Central memory CD8-positive, alpha-beta T cell (primary cell): Measurements from ENCODE around the gene NFATC1.

Experiments used
- ATAC-seq: fragments of 150-1000 bp; cut with Tn5 transposase; replicated peaks from 2 replicates; pipeline ENCODE4 v1.10.0; 2022; ENCODE audit warnings: mild to moderate bottlenecking, moderate FRiP score, moderate number of reproducible peaks; ENCODE audit not compliant: poor library complexity, severe bottlenecking; ENCODE audit errors: extremely low read depth
- DNase-seq, 2 donors: peaks; one replicate each; pipeline ENCODE4 v3.0.0; 2021; ENCODE audit warnings: low spot score in 2 of 2
- H3K27ac Mint-ChIP-seq: one replicate; pipeline ENCODE4 v1.8.0; 2022; ENCODE audit warnings: low read depth, mild to moderate bottlenecking, moderate library complexity, mixed read lengths
- H3K27me3 Mint-ChIP-seq: one replicate; pipeline ENCODE4 v1.8.0; 2022; ENCODE audit warnings: mixed read lengths
- H3K36me3 Mint-ChIP-seq: one replicate; pipeline ENCODE4 v1.8.0; 2022; ENCODE audit warnings: mild to moderate bottlenecking, moderate library complexity, mixed read lengths; ENCODE audit not compliant: insufficient read depth
- H3K4me1 Mint-ChIP-seq: one replicate; pipeline ENCODE4 v1.8.0; 2022; ENCODE audit warnings: mixed read lengths
- H3K4me3 Mint-ChIP-seq: one replicate; pipeline ENCODE4 v1.8.0; 2022; ENCODE audit warnings: mild to moderate bottlenecking, moderate library complexity, mixed read lengths
- H3K9me3 Mint-ChIP-seq: one replicate; pipeline ENCODE4 v1.8.0; 2022; ENCODE audit warnings: mixed read lengths

Gene NFATC1

DNA sequence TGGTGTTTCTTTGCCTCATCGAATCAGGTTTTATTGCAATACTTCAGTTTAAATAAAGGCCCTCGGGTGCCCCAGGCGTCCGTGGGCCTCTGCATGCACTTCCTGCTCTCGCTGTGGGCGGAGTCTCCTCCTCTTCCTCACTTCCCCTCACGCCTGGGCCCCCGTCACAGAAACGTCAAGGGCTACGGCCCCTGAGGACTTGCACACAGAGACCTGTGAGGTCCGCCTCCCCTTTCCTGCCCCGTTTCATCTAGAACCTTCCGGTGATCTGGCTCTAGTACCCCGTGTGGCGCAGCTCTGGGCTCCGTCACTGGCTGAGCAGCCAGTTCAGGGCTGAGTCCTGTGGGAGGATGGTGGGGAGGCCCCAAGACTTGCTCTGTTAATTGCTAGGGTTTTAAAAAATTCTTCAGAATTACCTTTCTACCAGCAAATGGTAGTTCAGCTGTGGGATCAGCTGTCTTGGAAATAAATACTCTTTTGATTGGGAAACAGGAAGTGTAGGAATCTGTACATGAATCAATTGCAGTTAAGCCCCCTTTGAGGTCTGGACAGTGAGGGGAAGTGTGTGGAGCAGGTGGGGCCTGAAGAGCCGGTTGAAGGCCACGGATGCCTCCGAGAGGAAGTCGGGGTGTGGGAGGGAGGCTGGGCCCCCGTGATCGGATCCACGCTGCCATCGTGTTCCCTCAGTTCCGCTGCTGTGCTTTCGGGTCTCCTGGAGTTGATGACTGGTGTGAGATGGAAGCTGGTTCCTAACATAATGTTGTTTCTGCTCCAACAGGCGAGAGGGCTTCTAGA lies 10.2 kb downstream of the NFATC1 start:
- peaks cover 40% of the 10 kb centered on the region for H3K4me1 Mint-ChIP-seq
- peak overlapping the region; percentile 80 for H3K4me3 Mint-ChIP-seq
- peak; percentile 94 for ATAC-seq
- H3K27ac Mint-ChIP-seq: peak overlapping the region; percentile 99
- H3K27me3 Mint-ChIP-seq: no peaks in the 10 kb centered on the region
- no peaks in the 10 kb centered on the region for H3K9me3 Mint-ChIP-seq
- peak; percentile 76 to 91 for DNase-seq
- peaks cover 28% of the 10 kb centered on the region for H3K36me3 Mint-ChIP-seq

DNA sequence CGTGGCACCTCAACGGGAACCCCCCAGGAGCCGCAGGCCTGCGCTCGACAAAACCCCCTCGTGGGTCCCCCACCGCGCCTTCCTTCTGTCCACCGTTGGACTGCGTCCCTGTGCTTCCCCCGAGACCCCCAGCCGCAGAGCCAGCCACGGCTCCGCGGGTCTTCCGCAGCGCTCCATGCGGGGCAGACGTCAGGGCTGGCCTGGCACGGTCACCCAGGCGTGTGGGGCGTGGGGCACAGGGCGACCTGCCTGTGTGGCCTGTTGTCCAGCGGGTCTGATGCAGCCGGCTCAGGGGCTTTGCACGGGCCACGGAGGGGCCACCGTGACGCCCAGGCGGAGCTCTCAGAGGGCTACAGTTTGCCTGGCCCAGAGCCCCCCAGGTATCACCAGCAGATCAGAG lies 11.0 kb downstream of the NFATC1 start:
- DNase-seq (no peak), ATAC-seq (no peak)
- Mint-ChIP-seq H3K4me1 (peaks cover 34% of the 10 kb centered on the region), H3K9me3 (no peaks in the 10 kb centered on the region), H3K4me3 (peak overlapping the region; percentile 80), H3K27me3 (no peaks in the 10 kb centered on the region), H3K27ac (peak overlapping the region; percentile 99), H3K36me3 (peaks cover 25% of the 10 kb centered on the region)

DNA sequence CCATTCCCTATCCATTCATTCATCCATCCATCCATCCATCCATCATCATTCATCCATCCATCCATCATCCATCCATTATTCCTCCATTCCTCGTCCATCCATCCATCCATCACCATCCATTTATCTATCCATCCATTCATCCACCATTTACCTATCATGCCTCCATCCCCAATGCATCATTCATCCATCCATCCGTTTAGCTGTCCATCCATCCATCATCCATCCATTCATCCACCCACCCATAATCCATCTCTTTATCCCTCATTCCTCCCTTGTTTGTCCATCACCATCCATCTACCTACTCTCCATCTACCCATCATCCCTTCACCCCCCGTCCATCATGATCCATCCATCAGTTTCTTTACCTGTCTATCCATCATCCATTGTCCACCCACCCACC lies 13.6 kb downstream of the NFATC1 start:
- Mint-ChIP-seq H3K27me3 (no peaks in the 10 kb centered on the region), H3K27ac (no peak overlapping the region), H3K4me1 (peaks cover 25% of the 10 kb centered on the region), H3K36me3 (peaks cover 32% of the 10 kb centered on the region), H3K9me3 (no peaks in the 10 kb centered on the region), H3K4me3 (no peak overlapping the region)
- DNase-seq (no peak), ATAC-seq (no peak)

DNA sequence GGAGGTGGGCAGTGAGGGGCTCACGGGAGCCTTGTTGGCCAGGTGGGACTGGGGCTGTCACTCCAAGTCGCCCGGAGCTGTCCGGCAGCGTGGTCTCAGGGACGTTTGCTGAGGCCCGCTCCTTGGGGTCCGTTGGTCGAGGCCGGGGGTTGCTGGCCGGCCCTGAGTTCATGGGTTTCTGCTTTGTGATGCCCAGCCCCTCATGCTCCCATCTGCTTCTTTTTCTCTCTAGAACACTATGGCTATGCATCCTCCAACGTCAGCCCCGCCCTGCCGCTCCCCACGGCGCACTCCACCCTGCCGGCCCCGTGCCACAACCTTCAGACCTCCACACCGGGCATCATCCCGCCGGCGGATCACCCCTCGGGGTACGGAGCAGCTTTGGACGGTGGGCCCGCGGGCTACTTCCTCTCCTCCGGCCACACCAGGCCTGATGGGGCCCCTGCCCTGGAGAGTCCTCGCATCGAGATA lies 14.5 kb downstream of the NFATC1 start:
- peaks cover 29% of the 10 kb centered on the region for H3K36me3 Mint-ChIP-seq
- DNase-seq (no peak), ATAC-seq (no peak)
- no peaks in the 10 kb centered on the region for H3K27me3 Mint-ChIP-seq
- no peak overlapping the region for H3K4me3 Mint-ChIP-seq
- H3K4me1 Mint-ChIP-seq: peaks cover 21% of the 10 kb centered on the region
- H3K27ac Mint-ChIP-seq: no peak overlapping the region
- H3K9me3 Mint-ChIP-seq: no peaks in the 10 kb centered on the region

DNA sequence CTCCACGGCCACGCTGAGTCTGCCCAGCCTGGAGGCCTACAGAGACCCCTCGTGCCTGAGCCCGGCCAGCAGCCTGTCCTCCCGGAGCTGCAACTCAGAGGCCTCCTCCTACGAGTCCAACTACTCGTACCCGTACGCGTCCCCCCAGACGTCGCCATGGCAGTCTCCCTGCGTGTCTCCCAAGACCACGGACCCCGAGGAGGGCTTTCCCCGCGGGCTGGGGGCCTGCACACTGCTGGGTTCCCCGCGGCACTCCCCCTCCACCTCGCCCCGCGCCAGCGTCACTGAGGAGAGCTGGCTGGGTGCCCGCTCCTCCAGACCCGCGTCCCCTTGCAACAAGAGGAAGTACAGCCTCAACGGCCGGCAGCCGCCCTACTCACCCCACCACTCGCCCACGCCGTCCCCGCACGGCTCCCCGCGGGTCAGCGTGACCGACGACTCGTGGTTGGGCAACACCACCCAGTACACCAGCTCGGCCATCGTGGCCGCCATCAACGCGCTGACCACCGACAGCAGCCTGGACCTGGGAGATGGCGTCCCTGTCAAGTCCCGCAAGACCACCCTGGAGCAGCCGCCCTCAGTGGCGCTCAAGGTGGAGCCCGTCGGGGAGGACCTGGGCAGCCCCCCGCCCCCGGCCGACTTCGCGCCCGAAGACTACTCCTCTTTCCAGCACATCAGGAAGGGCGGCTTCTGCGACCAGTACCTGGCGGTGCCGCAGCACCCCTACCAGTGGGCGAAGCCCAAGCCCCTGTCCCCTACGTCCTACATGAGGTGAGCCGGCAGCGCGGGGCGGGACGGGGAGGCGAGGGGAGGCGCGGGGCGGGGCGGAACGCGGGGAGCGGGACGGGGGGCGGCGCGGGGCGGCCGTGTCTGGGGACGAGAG lies 15.2 kb downstream of the NFATC1 start:
- ATAC-seq: no peak
- Mint-ChIP-seq H3K9me3 (no peaks in the 10 kb centered on the region), H3K27ac (no peak overlapping the region), H3K27me3 (no peaks in the 10 kb centered on the region), H3K36me3 (peaks cover 26% of the 10 kb centered on the region), H3K4me1 (peaks cover 16% of the 10 kb centered on the region), H3K4me3 (no peak overlapping the region)
- DNase-seq: no peak

DNA sequence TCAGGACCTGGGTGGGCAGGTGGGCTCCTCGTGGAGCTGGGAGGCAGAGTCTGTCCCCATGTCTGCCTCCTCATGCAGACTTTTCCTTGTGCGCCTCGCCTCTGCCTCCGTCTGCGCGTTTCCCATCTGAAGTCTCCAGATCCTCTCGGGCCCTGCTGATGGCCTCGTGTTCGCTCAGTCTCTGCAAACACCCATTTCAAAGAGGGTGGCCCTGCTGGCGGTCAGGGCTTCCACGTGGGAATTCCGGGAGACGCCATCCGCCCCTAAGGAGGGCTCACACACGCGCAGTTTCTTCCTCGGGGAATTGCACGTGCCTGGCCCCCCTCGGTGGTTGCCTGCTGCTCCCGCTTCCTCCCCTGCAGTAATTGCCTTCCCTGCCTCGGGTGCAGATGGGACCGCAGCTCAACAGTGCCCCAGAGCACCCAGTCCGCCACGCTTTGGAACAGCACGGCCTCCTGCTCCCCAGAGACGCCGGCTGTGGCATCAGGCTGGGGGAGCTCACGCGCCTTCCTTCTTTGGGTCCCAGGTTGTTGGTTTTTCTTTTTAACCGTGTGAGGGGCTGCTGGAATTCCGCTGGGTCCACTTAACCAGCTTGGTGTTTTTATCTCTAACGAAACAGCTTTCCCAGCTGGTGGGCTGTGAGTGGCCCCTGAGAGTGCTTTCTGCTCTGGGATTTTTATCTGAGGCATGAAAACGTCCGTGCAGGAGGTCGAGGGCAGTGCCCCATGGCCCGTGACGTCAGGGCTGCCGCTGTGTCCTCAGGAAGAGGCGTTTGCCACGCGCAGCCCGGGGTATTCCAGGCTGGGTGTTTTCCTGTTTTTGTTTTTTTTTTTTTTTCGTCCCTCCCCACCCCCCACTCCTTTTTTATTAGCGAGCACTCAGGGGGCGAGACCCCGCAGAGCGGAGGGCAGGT lies 16.1 kb downstream of the NFATC1 start:
- DNase-seq (no peak), ATAC-seq (no peak)
- H3K4me3 Mint-ChIP-seq: no peak overlapping the region
- H3K9me3 Mint-ChIP-seq: no peaks in the 10 kb centered on the region
- no peak overlapping the region for H3K27ac Mint-ChIP-seq
- peaks cover 25% of the 10 kb centered on the region for H3K36me3 Mint-ChIP-seq
- no peaks in the 10 kb centered on the region for H3K27me3 Mint-ChIP-seq
- peaks cover 18% of the 10 kb centered on the region for H3K4me1 Mint-ChIP-seq

DNA sequence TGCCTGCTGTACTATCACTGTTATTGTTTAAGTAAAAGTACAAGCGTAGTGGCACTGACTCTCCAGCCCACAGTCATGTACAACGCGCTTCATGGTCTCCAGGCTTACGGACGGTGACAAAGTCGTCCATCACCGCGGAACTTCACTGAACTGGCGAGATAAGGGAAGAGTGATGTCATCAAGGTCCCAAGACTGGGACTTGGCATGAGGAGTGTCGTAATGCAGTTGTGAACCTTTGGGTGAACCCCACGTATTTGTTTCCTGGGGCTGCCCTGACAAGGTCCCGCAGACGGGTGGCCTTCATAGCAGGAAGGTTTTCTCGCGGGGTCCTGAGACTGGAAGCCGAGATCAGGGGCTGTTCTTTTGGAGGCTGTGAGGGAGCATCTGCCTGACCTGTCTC lies 17.3 kb downstream of the NFATC1 start:
- Mint-ChIP-seq H3K27me3 (no peaks in the 10 kb centered on the region), H3K27ac (no peak overlapping the region), H3K4me3 (no peak overlapping the region), H3K9me3 (no peaks in the 10 kb centered on the region), H3K4me1 (peaks cover 20% of the 10 kb centered on the region), H3K36me3 (peaks cover 24% of the 10 kb centered on the region)
- ATAC-seq: no peak
- no peak for DNase-seq

DNA sequence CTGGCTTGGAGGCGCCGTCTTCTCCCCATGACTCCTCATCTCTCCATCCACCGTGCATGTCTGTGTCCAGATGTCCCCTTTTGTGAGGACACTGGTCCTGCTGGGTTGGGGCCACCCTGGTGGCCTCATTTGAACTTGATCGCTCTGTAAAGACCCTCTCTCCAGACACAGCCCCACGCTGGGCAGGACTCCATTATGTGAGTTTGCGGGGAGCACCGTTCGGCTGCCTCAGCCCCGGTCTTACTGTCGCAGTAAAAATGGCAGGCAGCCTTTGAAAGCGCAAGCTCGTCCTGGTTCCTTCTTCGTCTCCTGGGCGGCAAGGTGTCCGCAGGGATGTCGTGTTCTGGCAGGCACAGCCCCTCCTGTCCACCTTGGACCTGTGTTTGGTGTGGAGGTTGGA lies 17.7 kb downstream of the NFATC1 start:
- peaks cover 26% of the 10 kb centered on the region for H3K36me3 Mint-ChIP-seq
- H3K27ac Mint-ChIP-seq: no peak overlapping the region
- H3K4me3 Mint-ChIP-seq: no peak overlapping the region
- ATAC-seq (no peak), DNase-seq (no peak)
- H3K9me3 Mint-ChIP-seq: no peaks in the 10 kb centered on the region
- H3K4me1 Mint-ChIP-seq: peaks cover 20% of the 10 kb centered on the region
- H3K27me3 Mint-ChIP-seq: no peaks in the 10 kb centered on the region

DNA sequence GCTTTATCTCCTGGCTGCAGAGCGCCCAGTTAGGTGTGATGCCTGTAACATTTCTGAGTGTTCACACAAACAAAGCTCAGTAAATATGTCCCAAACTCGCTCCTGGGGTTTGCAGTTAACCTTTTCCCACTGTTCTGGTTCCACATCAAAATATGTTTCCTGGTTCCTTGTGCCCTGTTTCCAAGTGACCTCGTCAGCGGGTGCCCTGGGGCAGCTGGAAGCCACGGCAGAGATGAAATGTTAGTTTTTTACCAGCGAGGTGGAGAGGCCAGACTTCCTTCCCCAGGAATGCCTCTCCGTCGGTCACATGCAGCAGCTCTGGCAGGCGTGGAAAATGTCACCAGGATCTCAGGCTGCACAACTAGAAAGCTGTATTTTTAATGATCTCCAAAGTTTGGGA lies 18.2 kb downstream of the NFATC1 start:
- H3K4me3 Mint-ChIP-seq: no peak overlapping the region
- H3K27me3 Mint-ChIP-seq: no peaks in the 10 kb centered on the region
- H3K4me1 Mint-ChIP-seq: peaks cover 20% of the 10 kb centered on the region
- DNase-seq (no peak), ATAC-seq (no peak)
- H3K27ac Mint-ChIP-seq: no peak overlapping the region
- peaks cover 26% of the 10 kb centered on the region for H3K36me3 Mint-ChIP-seq
- no peaks in the 10 kb centered on the region for H3K9me3 Mint-ChIP-seq

DNA sequence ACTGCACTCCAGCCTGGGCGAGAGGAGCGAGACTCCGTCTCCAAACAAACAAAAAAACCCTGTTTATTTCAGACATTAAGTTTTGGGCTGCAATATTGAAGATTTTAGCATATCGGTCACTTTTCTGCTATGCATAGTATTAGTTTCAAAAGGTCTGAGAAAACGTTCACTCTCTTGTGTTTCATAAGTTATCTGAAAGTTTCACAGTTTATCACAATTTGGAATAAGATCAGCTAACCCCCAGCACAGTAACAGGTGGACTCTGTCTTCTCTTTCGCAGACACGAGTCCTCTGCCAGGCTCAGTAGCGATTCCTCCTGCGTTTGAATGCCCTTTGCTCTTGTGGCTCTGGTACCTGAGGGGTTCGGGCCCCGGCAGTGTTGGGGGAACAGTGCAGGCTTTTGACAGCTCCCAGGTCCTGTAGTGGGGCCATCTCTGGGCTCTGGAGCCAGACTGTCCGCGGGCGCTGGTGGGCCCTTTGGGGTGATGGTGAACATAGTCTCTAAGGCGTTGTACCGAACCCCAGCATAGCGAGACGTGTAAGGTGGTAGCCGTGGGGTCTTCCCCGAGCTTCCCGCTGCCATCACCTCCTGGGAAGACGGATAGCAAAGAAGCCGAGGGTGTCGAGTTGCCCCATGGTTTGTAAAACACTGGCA lies 20.4 kb downstream of the NFATC1 start:
- DNase-seq (no peak), ATAC-seq (no peak)
- Mint-ChIP-seq H3K27me3 (no peaks in the 10 kb centered on the region), H3K27ac (peak overlapping the region; percentile 81), H3K4me3 (no peak overlapping the region), H3K36me3 (peaks cover 25% of the 10 kb centered on the region), H3K9me3 (no peaks in the 10 kb centered on the region), H3K4me1 (peaks cover 27% of the 10 kb centered on the region)

DNA sequence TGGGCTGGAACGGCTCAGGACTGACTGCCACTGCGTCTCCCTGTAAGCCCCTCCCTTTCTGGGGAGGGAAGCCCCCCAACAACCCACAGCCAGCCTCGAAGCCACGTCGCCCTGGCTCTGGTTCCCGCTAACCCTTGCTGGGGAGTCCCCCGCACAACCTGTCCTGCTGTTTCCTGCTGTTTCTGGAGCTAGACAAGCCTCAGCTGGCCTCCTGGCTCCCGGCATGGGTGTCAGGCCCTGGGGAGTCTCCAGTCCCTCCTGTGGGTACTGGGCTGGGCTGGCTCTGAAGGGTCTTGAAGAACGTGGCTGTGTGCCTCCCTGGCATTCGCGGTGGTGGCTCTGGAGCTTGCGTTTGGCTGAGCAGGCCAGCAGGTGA lies 20.9 kb downstream of the NFATC1 start:
- Mint-ChIP-seq H3K36me3 (peaks cover 23% of the 10 kb centered on the region), H3K4me1 (peaks cover 27% of the 10 kb centered on the region)
- DNase-seq: no peak

DNA sequence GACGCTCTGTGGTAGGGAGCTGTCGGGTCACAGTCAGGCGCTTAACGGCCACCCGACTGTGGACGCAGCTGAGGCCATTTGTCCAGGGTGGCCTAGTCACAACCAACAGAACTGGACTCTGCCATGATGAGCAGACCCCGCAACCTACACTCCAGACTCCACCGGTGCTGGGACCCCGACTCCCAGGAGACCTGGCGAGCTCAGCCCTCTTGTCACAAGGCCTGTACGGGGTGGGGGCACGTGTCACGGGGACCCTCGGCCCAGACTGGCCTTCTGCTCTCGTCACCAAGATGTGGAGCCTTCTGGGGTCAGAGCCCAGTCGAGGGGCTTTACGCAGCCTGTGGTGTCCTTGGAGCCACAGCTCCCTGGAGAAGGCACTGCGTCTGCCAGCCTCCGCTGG lies 22.5 kb downstream of the NFATC1 start:
- peaks cover 27% of the 10 kb centered on the region for H3K4me1 Mint-ChIP-seq
- no peak for ATAC-seq

More for the DNA sequence above, 20.9 kb downstream of the NFATC1 start:
- Mint-ChIP-seq H3K9me3 (no peaks in the 10 kb centered on the region), H3K27ac (peak overlapping the region; percentile 81), H3K27me3 (no peaks in the 10 kb centered on the region), H3K4me3 (no peak overlapping the region)
- ATAC-seq: no peak

More for the DNA sequence above, 22.5 kb downstream of the NFATC1 start:
- H3K27me3 Mint-ChIP-seq: no peaks in the 10 kb centered on the region
- H3K4me3 Mint-ChIP-seq: no peak overlapping the region
- DNase-seq: no peak
- H3K36me3 Mint-ChIP-seq: peaks cover 21% of the 10 kb centered on the region
- H3K27ac Mint-ChIP-seq: no peak overlapping the region
- no peaks in the 10 kb centered on the region for H3K9me3 Mint-ChIP-seq
